ENCODE measurements around the gene MMD2. TPM values are rescaled to one million over a fixed set of nuclear protein-coding genes. Genes with fewer than 3 reads are reported as not detected.

Gene MMD2
- total and polyA plus RNA-seq, 2 of the 8 experiments (the other 6 are each of a cell fraction or from before 2014, with no cell fraction given), result 0.14 TPM; not detected in 1

DNA sequence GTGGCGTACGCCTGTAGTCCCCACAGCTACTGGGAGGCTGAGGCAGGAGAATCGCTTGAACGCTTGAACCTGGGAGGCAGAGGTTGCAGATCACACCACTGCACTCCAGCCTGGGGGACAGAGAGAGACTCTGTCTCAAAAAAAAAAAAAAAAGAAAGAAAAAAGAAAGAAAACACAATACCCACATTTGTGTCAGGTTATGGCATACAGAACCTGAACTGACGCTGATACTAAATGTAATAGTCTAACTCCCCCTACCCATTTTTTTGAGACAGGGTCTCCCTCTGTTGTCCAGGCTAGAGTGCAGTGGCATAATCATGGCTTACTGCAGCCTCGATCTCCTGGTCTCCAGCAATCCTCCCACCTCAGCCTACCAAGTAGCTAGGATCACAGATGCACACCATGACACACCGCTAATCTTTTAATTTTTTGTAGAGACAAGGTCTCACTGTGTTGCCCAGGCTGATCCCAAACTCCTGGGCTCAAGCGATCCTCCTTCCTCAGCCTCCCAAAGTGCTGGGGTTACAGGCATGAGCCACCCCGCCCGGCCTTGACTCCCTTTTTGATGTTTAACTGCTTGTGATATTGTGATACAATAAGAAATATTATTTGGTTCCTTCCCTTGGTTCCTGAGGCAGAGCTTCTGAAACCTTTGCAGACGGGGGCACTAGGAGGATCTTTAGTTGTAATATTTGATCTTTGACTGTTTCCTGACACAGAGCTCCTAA is 6.5 kb upstream of the MMD2 start:
- no peaks in the 10 kb centered on the region; a peak in 1 of 7 replicates for H3K27me3 ChIP-seq (replicated peaks in 1 of 4; ENCODE audit: control insufficient read depth in 3 of 4, extremely low read depth in 1 of 4, insufficient read depth in 3 of 4, low read length in 3 of 4)
- H3K23me2 ChIP-seq (ENCODE audit: low read depth, low read length), result no peaks in the 10 kb centered on the region; the same call in 1 of the 2 replicates
- no peak for FAIRE-seq
- H2BK12ac ChIP-seq (ENCODE audit: low read depth, low read length), result no peak overlapping the region
- H3K79me1 ChIP-seq (ENCODE audit: low read depth, low read length), result no peaks in the 10 kb centered on the region
- no peak overlapping the region for H3K4ac ChIP-seq (replicated peaks; ENCODE audit: insufficient read length, low read depth, low read length)
- no peak overlapping the region for H3K18ac ChIP-seq (ENCODE audit: extremely low read depth, low read length)
- ChIA-PET CTCF (ENCODE audit: partially characterized antibody) (interaction anchor here (1.0 kb wide), 1 partner anchor 136 kb away, joined by 3 read pairs; no protein-coding TSS in a partner anchor), POLR2A (ENCODE audit: partially characterized antibody) (no interaction called here)
- H4K20me1 ChIP-seq (replicated peaks in 1 of 2; ENCODE audit: control insufficient read depth in 1 of 2, insufficient read depth in 2 of 2, low read length in 2 of 2), result no peaks in the 10 kb centered on the region
- no peak overlapping the region for H4K91ac ChIP-seq (replicated peaks; ENCODE audit: insufficient read length, low read length)
- no peak overlapping the region for H2BK20ac ChIP-seq (ENCODE audit: low read length)
- H3K4me3 ChIP-seq (ENCODE audit: extremely low read depth in 1 of 4, insufficient read depth in 2 of 4, low read depth in 3 of 4, low read length in 4 of 4), result no peak overlapping the region
- no peak overlapping the region for H2BK120ac ChIP-seq (replicated peaks; ENCODE audit: low read depth, low read length)
- no peak overlapping the region for H3K27ac ChIP-seq (ENCODE audit: low read depth, low read length)
- no peak overlapping the region for H2AFZ ChIP-seq (ENCODE audit: low read length)
- no peaks in the 10 kb centered on the region for H3K9me3 ChIP-seq (ENCODE audit: insufficient read depth in 2 of 2, low read depth in 1 of 2, low read length in 1 of 2)
- H3K36me3 ChIP-seq (ENCODE audit: control insufficient read depth in 2 of 4, insufficient read depth in 4 of 4, low read length in 3 of 4), result no peaks in the 10 kb centered on the region
- no peak for DNase-seq (ENCODE audit: low read depth in 1 of 2, low spot score in 2 of 2)
- TF ChIP-seq GABPA (IDR thresholded peaks at IDR 0.05; ENCODE audit: borderline replicate concordance, insufficient read depth, low read length) (no peak), CBX5 (IDR thresholded peaks at IDR 0.05; ENCODE audit: low read depth, low read length) (no peak), KDM5A (IDR thresholded peaks at IDR 0.05; ENCODE audit: low read length) (no peak), TCF12 (IDR thresholded peaks at IDR 0.05; ENCODE audit: low read depth, low read length) (no peak), RFX5 (IDR thresholded peaks at IDR 0.05; ENCODE audit: borderline replicate concordance, low read depth, low read length) (no peak), FOSL1 (IDR thresholded peaks at IDR 0.05; ENCODE audit: insufficient read depth, low read depth, low read length) (no peak), NRF1 (IDR thresholded peaks at IDR 0.05; ENCODE audit: low read depth, low read length) (no peak), SIN3A (conservative IDR thresholded peaks at IDR 0.05 in 1 of 2, IDR thresholded peaks at IDR 0.05 in 1 of 2; ENCODE audit: low read depth in 1 of 2, low read length in 2 of 2) (no peak), POLR2A (IDR thresholded peaks at IDR 0.05; ENCODE audit: control extremely low read depth in 1 of 2, low read depth in 2 of 2, low read length in 2 of 2) (no peak)
- TF ChIP-seq, protein P1, sequence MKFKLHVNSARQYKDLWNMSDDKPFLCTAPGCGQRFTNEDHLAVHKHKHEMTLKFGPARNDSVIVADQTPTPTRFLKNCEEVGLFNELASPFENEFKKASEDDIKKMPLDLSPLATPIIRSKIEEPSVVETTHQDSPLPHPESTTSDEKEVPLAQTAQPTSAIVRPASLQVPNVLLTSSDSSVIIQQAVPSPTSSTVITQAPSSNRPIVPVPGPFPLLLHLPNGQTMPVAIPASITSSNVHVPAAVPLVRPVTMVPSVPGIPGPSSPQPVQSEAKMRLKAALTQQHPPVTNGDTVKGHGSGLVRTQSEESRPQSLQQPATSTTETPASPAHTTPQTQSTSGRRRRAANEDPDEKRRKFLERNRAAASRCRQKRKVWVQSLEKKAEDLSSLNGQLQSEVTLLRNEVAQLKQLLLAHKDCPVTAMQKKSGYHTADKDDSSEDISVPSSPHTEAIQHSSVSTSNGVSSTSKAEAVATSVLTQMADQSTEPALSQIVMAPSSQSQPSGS (IDR thresholded peaks at IDR 0.05; ENCODE audit: low read length), result no peak
- WGBS, 2 experiments (ENCODE audit: extremely low coverage in 1 of 2, insufficient coverage in 1 of 2, insufficient read length in 1 of 2, insufficient replicate concordance in 2 of 2, low coverage in 1 of 2, low lambda C conversion rate in 2 of 2, missing lambda C conversion rate in 1 of 2), result 79% methylated on average over 11 of the region's 11 CpGs; no CpG with 5 or more reads in 1 of the 2 experiments
- no peak overlapping the region for H4K5ac ChIP-seq (ENCODE audit: insufficient read length, low read depth, low read length)
- no peaks in the 10 kb centered on the region for H3K4me1 ChIP-seq (replicated peaks in 1 of 4; ENCODE audit: control insufficient read depth in 3 of 4, insufficient read depth in 4 of 4, low read length in 3 of 4)
- no peak overlapping the region for H3K4me2 ChIP-seq (ENCODE audit: insufficient read depth in 1 of 2, low read depth in 2 of 2, low read length in 2 of 2)
- no peak overlapping the region for H3K14ac ChIP-seq (ENCODE audit: insufficient read length)
- no peak overlapping the region for H2BK15ac ChIP-seq (ENCODE audit: low read length)
- H3K23ac ChIP-seq (ENCODE audit: insufficient read length), result no peak overlapping the region
- no peak overlapping the region for H3K9ac ChIP-seq (replicated peaks in 1 of 4; ENCODE audit: extremely low read depth in 1 of 4, low read depth in 3 of 4, low read length in 3 of 4)
- H2AK5ac ChIP-seq (ENCODE audit: low read depth, low read length), result no peak overlapping the region
- H4K8ac ChIP-seq (ENCODE audit: extremely low read depth, insufficient read depth, low read length), result no peak overlapping the region
- no peak overlapping the region for H2BK5ac ChIP-seq (ENCODE audit: low read depth, low read length)
- H3K56ac ChIP-seq (replicated peaks; ENCODE audit: insufficient read length, low read depth, low read length), result no peak overlapping the region
- no peaks in the 10 kb centered on the region for H3K79me2 ChIP-seq (ENCODE audit: control insufficient read depth in 1 of 2, insufficient read depth in 2 of 2, low read length in 2 of 2)

Measured in H1 (cell line).